Fibroblast of mammary gland (primary cell): ENCODE results near the gene IQCK.
"Not testable (repeated sequence)": the region's sequence is repeated elsewhere in the genome, so short reads cannot be mapped to it uniquely, and the experiment has no call there.

ENCODE experiments used
- DNase-seq: peaks from one replicate; pipeline ENCODE4 v3.0.0-alpha.2; 2010; ENCODE audit warnings: low read depth
- H3K4me3 ChIP-seq: 2 replicates; pipeline ENCODE4 v1.5.1; 2011; ENCODE audit warnings: low read depth, mild to moderate bottlenecking, low read length, moderate library complexity; ENCODE audit not compliant: control insufficient read depth
- TF ChIP-seq, protein P1 (sequence below): conservative IDR thresholded peaks from 2 replicates; pipeline ENCODE4 v1.5.1; 2011; ENCODE audit warnings: low read depth, low read length, inconsistent platforms; ENCODE audit not compliant: control insufficient read depth, insufficient read depth

The IQCK gene

DNA sequence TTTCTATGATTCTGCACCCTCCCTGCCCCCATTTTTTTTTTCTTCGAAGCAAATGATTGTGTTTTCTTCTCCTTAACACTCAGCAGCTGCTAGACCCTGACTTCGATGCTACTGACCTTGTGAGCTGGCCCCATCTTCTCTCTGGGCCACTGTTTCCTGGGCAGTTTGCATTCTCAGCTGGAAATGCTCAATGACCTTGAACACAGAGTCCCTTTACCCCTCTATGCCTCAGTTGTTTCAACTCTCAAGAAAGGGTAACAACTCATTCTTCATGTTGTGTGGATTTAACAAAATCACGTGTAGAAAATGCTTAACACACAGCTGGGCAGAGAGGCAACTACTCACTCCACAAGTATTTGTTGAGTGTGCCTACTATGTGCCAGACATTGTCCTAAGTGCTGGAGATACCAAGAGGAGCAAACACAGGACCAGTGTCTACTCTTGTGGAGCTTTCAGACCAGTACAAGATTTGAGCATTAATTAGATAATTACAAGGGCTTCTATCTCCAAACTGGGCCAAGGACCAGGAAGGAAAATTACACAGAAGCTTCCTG lies 66.2 kb downstream of the IQCK start:
- TF ChIP-seq, protein P1, sequence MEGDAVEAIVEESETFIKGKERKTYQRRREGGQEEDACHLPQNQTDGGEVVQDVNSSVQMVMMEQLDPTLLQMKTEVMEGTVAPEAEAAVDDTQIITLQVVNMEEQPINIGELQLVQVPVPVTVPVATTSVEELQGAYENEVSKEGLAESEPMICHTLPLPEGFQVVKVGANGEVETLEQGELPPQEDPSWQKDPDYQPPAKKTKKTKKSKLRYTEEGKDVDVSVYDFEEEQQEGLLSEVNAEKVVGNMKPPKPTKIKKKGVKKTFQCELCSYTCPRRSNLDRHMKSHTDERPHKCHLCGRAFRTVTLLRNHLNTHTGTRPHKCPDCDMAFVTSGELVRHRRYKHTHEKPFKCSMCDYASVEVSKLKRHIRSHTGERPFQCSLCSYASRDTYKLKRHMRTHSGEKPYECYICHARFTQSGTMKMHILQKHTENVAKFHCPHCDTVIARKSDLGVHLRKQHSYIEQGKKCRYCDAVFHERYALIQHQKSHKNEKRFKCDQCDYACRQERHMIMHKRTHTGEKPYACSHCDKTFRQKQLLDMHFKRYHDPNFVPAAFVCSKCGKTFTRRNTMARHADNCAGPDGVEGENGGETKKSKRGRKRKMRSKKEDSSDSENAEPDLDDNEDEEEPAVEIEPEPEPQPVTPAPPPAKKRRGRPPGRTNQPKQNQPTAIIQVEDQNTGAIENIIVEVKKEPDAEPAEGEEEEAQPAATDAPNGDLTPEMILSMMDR: no peak
- DNase-seq: no peak
- H3K4me3 ChIP-seq: no peak overlapping the region

DNA sequence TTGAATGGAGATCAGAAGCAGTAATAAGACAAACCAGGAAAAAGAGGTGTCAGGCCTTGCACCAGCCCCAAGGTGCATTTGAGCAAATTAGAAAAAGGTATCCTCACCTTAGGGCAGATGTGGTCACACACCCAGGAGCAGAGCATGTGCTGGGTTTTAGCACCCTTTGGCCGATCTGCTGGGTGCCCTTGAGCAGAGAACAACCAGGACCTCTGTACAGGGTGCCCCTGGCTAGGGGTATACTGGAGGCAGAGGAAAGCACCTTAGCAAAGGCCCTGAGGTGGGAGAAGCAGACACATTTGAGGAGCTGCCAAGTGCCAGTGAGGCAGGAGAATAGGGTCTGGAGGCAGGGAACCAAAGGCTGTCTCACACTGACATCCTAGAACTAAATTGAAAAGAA lies 67.0 kb downstream of the IQCK start:
- H3K4me3 ChIP-seq: no peak overlapping the region
- DNase-seq: no peak
- TF ChIP-seq, protein P1: no peak

DNA sequence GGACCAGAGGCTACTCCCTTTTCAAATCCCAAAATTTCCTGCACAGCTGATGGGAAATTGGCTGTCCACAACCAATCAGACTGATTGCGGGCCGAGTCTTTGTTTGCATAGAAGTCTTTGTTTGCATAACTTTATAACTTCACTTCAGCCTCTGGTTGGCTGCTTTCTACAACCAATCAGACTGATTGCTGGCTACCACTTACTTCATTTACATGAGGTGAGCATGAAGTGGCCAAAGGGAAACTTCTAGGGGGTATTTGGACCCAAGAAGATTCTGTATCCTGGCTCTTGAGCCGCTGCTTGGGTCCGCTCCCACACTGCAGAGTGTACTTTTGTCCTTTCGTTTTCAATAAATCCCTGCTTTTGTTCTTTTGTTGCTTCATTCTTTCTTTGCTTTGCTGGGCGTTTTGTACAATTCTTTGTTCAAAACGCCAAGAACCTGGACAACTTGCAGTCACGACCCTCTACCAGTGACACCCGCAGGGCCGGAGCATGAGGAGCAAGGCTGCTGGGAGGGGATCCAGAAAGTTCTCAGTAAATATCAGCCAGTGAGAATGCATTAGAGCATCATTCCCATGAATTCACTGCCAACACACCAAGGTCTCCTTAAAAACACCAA lies 67.5 kb downstream of the IQCK start:
- no peak for DNase-seq
- no peak overlapping the region for H3K4me3 ChIP-seq
- TF ChIP-seq, protein P1: no peak

GRCh38 chr16:19801369-19801768 lies 83.3 kb downstream of the IQCK start:
- not testable (repeated sequence) for DNase-seq, H3K4me3 ChIP-seq

DNA sequence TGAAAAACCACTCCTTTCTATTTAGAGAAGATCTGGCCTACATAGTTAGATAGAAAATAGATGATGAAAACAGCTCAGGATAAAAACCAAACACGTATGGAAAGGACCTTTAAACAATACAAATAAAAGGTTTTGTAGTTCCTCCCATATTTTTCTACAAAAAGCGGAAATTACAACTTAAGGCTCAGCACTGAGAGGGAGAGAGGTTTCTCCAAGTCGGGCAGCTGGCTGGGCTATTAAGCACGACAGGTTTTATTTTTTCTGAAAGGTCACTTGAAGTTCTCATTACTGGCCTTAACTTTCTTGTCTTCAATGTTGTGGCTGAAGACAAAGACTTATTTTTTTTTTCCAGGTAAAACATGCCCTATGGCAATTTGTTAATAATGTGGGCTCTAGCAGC lies 83.8 kb downstream of the IQCK start:
- not testable (repeated sequence) for DNase-seq, H3K4me3 ChIP-seq

DNA sequence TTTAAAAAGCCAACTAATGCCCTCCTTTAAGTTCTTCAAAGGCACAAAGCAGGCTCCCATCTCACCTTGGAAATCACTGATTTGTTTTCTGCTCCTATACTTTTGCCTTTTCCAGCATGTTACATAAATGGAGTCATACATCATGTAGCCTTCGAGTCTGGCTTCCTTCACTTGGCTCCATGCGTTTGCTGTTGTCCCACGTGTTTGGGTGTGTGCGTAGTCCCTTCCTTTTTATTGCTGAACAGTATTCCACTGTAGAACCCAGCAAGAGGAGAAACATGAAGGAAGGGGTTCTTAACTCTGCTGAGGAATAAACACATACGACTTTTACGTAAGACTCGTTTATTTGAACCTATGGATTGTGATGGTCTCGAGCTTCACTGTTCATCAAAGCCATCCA lies 84.5 kb downstream of the IQCK start:
- TF ChIP-seq, protein P1: no peak
- no peak overlapping the region for H3K4me3 ChIP-seq
- DNase-seq: no peak

GRCh38 chr16:19804538-19805323 lies 86.7 kb downstream of the IQCK start:
- no peak overlapping the region for H3K4me3 ChIP-seq
- no peak for DNase-seq
- TF ChIP-seq, protein P1: no peak
